ENCODE data around the gene PDE4B. TPM values are rescaled to one million over a fixed set of nuclear protein-coding genes. Genes with fewer than 3 reads are reported as not detected.

PDE4B gene
- polyA plus RNA-seq, 2 of the 4 experiments (the other 2 are of a cell fraction), result 20.2 to 56.8 TPM

- TF ChIP-seq PBX3 (IDR thresholded peaks at IDR 0.05) (no peak), PHF8 (IDR thresholded peaks at IDR 0.05; ENCODE audit: borderline replicate concordance, low read depth) (no peak)
Measured at GRCh38 chr1:66245691-66246090, 453.0 kb downstream of the PDE4B start (continued).

- POLR2A ChIA-PET, result no interaction called here
- FAIRE-seq (no peak), ATAC-seq (no peak), DNase-seq (ENCODE audit: low read depth in 1 of 2, low spot score in 1 of 2) (no peak)
- H3K4me1 ChIP-seq, result peaks cover 61% of the 10 kb centered on the region
- H3K9me3 ChIP-seq, result no peaks in the 10 kb centered on the region
- H3K4me2 ChIP-seq, result no peak overlapping the region
- H3K27ac ChIP-seq, result peak overlapping the region; percentile 77 to 90; a peak in 4 of 6 replicates
- no peak for TF ChIP-seq KDM5A (IDR thresholded peaks at IDR 0.05)
- TF ChIP-seq ZFP36 (IDR thresholded peaks at IDR 0.05; ENCODE audit: borderline replicate concordance, partially characterized antibody), result no peak
- TF ChIP-seq POLR2A (IDR thresholded peaks at IDR 0.05; ENCODE audit: low read length), result no peak
- TF ChIP-seq MAZ (IDR thresholded peaks at IDR 0.05; ENCODE audit: borderline replicate concordance, low read depth, low read length), result no peak
- TF ChIP-seq MAFK (IDR thresholded peaks at IDR 0.05; ENCODE audit: partially characterized antibody), result no peak
- TF ChIP-seq CEBPB (IDR thresholded peaks at IDR 0.05), result no peak
- no peak for TF ChIP-seq CHD2 (IDR thresholded peaks at IDR 0.05; ENCODE audit: low read length, partially characterized antibody)
- no peak for TF ChIP-seq CHD4 (IDR thresholded peaks at IDR 0.05; ENCODE audit: borderline replicate concordance)
- TF ChIP-seq REST (IDR thresholded peaks at IDR 0.05), result no peak
- TF ChIP-seq E2F6 (IDR thresholded peaks at IDR 0.05; ENCODE audit: borderline replicate concordance, low read depth), result no peak
- TF ChIP-seq TFCP2L1 (CRISPR knock-in tag; IDR thresholded peaks at IDR 0.05), result no peak
- TF ChIP-seq CTCF (IDR thresholded peaks at IDR 0.05), result no peak
- no peak for TF ChIP-seq CBX8 (IDR thresholded peaks at IDR 0.05)
- TF ChIP-seq USF2 (IDR thresholded peaks at IDR 0.05), result no peak
- no peak for TF ChIP-seq EP300 (IDR thresholded peaks at IDR 0.05)
- H3K4me3 ChIP-seq, result no peak overlapping the region
- 89% methylated on average over 9 of the region's 9 CpGs for WGBS (ENCODE audit: missing lambda C conversion rate)
- CTCF ChIA-PET, result interaction anchor here (1.1 to 15.1 kb wide), 4 partner anchors 10 to 286 kb away, joined by 3 to 175 read pairs (median 8); no protein-coding TSS in a partner anchor
Measured at GRCh38 chr1:66246351-66247269, 453.9 kb downstream of the PDE4B start.

Measured in A549 (cell line).